ENCODE measurements around the gene FHL3. TPM values are rescaled to one million over a fixed set of nuclear protein-coding genes. Genes with fewer than 3 reads are reported as not detected.

FHL3 gene
- total RNA-seq, 1 experiment from 2014 or later: 23.4 TPM

DNA sequence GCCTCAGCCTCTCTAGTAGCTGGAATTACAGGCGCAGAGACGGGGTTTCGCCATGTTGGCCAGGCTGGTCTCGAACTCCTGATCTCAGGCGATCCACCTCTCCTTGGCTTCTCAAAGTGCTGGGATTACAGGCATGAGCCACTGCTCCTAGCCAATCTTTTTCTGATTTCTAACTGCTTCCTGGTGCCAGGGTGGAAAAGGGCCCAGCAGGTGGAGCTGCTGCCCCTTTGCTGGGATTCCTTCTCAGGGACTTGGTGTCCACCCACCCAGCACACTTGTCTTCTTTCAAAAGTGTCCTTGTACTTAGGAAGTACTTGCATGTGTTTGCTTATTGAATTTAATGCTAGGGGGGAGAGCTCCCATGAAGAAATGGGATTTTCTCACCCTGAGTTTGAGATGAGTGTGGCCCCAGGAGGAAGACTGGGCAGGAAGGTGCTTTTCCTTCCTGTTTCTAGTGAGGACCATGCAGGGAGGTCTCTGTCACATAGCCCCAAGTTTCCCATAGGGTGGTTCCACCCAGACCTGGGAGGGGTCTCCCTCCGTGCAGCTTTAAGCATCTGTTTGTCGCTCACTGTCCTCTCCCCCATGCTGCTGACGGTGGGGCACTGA is 21.4 kb upstream of the FHL3 start:
- no peak for TF ChIP-seq REST (IDR thresholded peaks at IDR 0.05; ENCODE audit: insufficient read depth in 1 of 2, low read depth in 2 of 2, low read length in 1 of 2)
- TF ChIP-seq, protein P1, sequence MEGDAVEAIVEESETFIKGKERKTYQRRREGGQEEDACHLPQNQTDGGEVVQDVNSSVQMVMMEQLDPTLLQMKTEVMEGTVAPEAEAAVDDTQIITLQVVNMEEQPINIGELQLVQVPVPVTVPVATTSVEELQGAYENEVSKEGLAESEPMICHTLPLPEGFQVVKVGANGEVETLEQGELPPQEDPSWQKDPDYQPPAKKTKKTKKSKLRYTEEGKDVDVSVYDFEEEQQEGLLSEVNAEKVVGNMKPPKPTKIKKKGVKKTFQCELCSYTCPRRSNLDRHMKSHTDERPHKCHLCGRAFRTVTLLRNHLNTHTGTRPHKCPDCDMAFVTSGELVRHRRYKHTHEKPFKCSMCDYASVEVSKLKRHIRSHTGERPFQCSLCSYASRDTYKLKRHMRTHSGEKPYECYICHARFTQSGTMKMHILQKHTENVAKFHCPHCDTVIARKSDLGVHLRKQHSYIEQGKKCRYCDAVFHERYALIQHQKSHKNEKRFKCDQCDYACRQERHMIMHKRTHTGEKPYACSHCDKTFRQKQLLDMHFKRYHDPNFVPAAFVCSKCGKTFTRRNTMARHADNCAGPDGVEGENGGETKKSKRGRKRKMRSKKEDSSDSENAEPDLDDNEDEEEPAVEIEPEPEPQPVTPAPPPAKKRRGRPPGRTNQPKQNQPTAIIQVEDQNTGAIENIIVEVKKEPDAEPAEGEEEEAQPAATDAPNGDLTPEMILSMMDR (IDR thresholded peaks at IDR 0.05): peak; percentile 89
- H3K4me1 ChIP-seq (ENCODE audit: control insufficient read depth, insufficient read depth, low read length): peaks cover 20% of the 10 kb centered on the region
- no peaks in the 10 kb centered on the region for H3K27me3 ChIP-seq (ENCODE audit: control insufficient read depth, insufficient read depth, low read length)
- no peaks in the 10 kb centered on the region for H3K9me3 ChIP-seq (ENCODE audit: control insufficient read depth, insufficient read depth, low read depth, low read length)
- ChIA-PET POLR2A (no interaction called here), CTCF (interaction anchor here (0.7 to 1.4 kb wide), 3 partner anchors 45 to 1746 kb away, joined by 3 to 4 read pairs (median 4); partner anchors contain the start of gene MTF1)
- H3K27ac ChIP-seq (ENCODE audit: low read length): no peak overlapping the region
- H3K36me3 ChIP-seq (ENCODE audit: control insufficient read depth, insufficient read depth, low read length): peaks cover 16% of the 10 kb centered on the region
- in situ Hi-C loops (cut with HindIII; ENCODE audit: low pct_unique_long_range_greater_than_20kb, low sequenced_read_pairs): no loop called here
- no peak overlapping the region for H3K4me3 ChIP-seq (ENCODE audit: low read depth in 2 of 2, low read length in 2 of 2)
- intact Hi-C loops (cut with micrococcal nuclease; ENCODE audit: unreplicated experiment): loop anchor here (5.0 kb wide), 1 partner anchor 811 kb away; no protein-coding TSS in a partner anchor
- no TSS peak for BruUV-seq (replicated peaks)
- ATAC-seq: peak; percentile 56
- no peak for DNase-seq (ENCODE audit: low read depth, low spot score)

- TF ChIP-seq TCF7L2 (IDR thresholded peaks at IDR 0.05; ENCODE audit: low read depth, low read length) (no peak), POLR2AphosphoS5 (IDR thresholded peaks at IDR 0.05; ENCODE audit: low read depth, low read length) (no peak), REST (IDR thresholded peaks at IDR 0.05; ENCODE audit: insufficient read depth in 1 of 2, low read depth in 2 of 2, low read length in 1 of 2) (no peak), SIN3A (IDR thresholded peaks at IDR 0.05; ENCODE audit: borderline replicate concordance, insufficient read depth, low read depth, low read length) (no peak)
- TF ChIP-seq, protein P1 (IDR thresholded peaks at IDR 0.05): no peak
- POLR2A ChIA-PET: no interaction called here
- peaks cover 17% of the 10 kb centered on the region for H3K36me3 ChIP-seq (ENCODE audit: control insufficient read depth, insufficient read depth, low read length)
- DNase-seq (ENCODE audit: low read depth, low spot score) (no peak), ATAC-seq (no peak)
- no peak overlapping the region for H3K4me3 ChIP-seq (ENCODE audit: low read depth in 2 of 2, low read length in 2 of 2)
- no peaks in the 10 kb centered on the region for H3K9me3 ChIP-seq (ENCODE audit: control insufficient read depth, insufficient read depth, low read depth, low read length)
- CTCF ChIA-PET: no interaction called here
- no peaks in the 10 kb centered on the region for H3K27me3 ChIP-seq (ENCODE audit: control insufficient read depth, insufficient read depth, low read length)
- in situ Hi-C loops (cut with HindIII; ENCODE audit: low pct_unique_long_range_greater_than_20kb, low sequenced_read_pairs): no loop called here
- intact Hi-C loops (cut with micrococcal nuclease; ENCODE audit: unreplicated experiment): loop anchor here (5.0 kb wide), 1 partner anchor 812 kb away; no protein-coding TSS in a partner anchor
- H3K4me1 ChIP-seq (ENCODE audit: control insufficient read depth, insufficient read depth, low read length): peaks cover 18% of the 10 kb centered on the region
- no peak overlapping the region for H3K27ac ChIP-seq (ENCODE audit: low read length)
- BruUV-seq (replicated peaks): no TSS peak
Observed at GRCh38 chr1:38025664-38026063, 20.4 kb upstream of the FHL3 start.
